GM21360 (cell line): Measurements from ENCODE around the gene EXOC4.

ENCODE experiments used
- ATAC-seq: cut with Tn5 transposase; IDR thresholded peaks from one replicate; pipeline ENCODE4 v1.9.1; 2021; ENCODE audit warnings: mild to moderate bottlenecking, moderate library complexity; ENCODE audit not compliant: unreplicated experiment

Gene EXOC4

GRCh38 chr7:133419041-133419440 is 166.2 kb downstream of the EXOC4 start:
- ATAC-seq: no peak

- no peak for ATAC-seq
Measured at GRCh38 chr7:133423618-133424017, 170.7 kb downstream of the EXOC4 start.

GRCh38 chr7:133428326-133428725 is 175.4 kb downstream of the EXOC4 start:
- no peak for ATAC-seq

- ATAC-seq: no peak
Measured at GRCh38 chr7:133428876-133429275, 176.0 kb downstream of the EXOC4 start.

GRCh38 chr7:133429371-133429770 is 176.5 kb downstream of the EXOC4 start:
- no peak for ATAC-seq

- ATAC-seq: no peak
Measured at GRCh38 chr7:133431134-133431724, 178.4 kb downstream of the EXOC4 start.

GRCh38 chr7:133433165-133433812 is 180.4 kb downstream of the EXOC4 start:
- ATAC-seq: no peak

GRCh38 chr7:133434246-133434865 is 181.5 kb downstream of the EXOC4 start:
- no peak for ATAC-seq

- ATAC-seq: no peak
Measured at GRCh38 chr7:133436014-133436428, 183.1 kb downstream of the EXOC4 start.

GRCh38 chr7:133437544-133437943 is 184.7 kb downstream of the EXOC4 start:
- ATAC-seq: no peak

- ATAC-seq: no peak
Measured at GRCh38 chr7:133442818-133443217, 189.9 kb downstream of the EXOC4 start.

GRCh38 chr7:133445617-133446016 is 192.7 kb downstream of the EXOC4 start:
- no peak for ATAC-seq

GRCh38 chr7:133448012-133448411 is 195.1 kb downstream of the EXOC4 start:
- ATAC-seq: no peak

- no peak for ATAC-seq
Measured at GRCh38 chr7:133452577-133452976, 199.7 kb downstream of the EXOC4 start.

GRCh38 chr7:133458688-133459087 is 205.8 kb downstream of the EXOC4 start:
- ATAC-seq: no peak

- no peak for ATAC-seq
Measured at GRCh38 chr7:133461421-133461820, 208.5 kb downstream of the EXOC4 start.

- no peak for ATAC-seq
Measured at GRCh38 chr7:133475655-133476054, 222.8 kb downstream of the EXOC4 start.

GRCh38 chr7:133477791-133478190 is 224.9 kb downstream of the EXOC4 start:
- ATAC-seq: no peak

- no peak for ATAC-seq
Measured at GRCh38 chr7:133478591-133479135, 225.8 kb downstream of the EXOC4 start.

GRCh38 chr7:133479456-133480065 is 226.7 kb downstream of the EXOC4 start:
- ATAC-seq: no peak

- no peak for ATAC-seq
Measured at GRCh38 chr7:133480868-133481267, 228.0 kb downstream of the EXOC4 start.

- no peak for ATAC-seq
Measured at GRCh38 chr7:133481676-133482075, 228.8 kb downstream of the EXOC4 start.
